Tibial nerve (tissue), 4 donors: ENCODE data around the gene PLCB1.

Experiments used
- CTCF ChIP-seq, 5 experiments: fragments of 200-600 bp in 3 of 5; fragments of 450-650 bp in 2 of 5; sonication (generic) in 3 of 5; IDR thresholded peaks; one replicate each; pipeline ENCODE4 v1.5.1; 2016 to 2019; ENCODE audit warnings: antibody characterized with exemption in 5 of 5, mild to moderate bottlenecking in 3 of 5, moderate library complexity in 2 of 5
- EP300 ChIP-seq, 2 donors: sonication (generic); formaldehyde crosslinking; IDR thresholded peaks; one replicate each; pipeline ENCODE4 v1.6.1; 2017; ENCODE audit warnings: antibody characterized with exemption in 2 of 2, mild to moderate bottlenecking in 1 of 2
- POLR2A ChIP-seq, 2 donors: fragments of 450-650 bp; IDR thresholded peaks; one replicate each; pipeline ENCODE4 v1.6.1; 2017; ENCODE audit warnings: antibody characterized with exemption in 2 of 2, mild to moderate bottlenecking in 2 of 2, moderate library complexity in 2 of 2

GRCh38 chr20:8095648-8096572 is 36.2 kb upstream of the PLCB1 start:
- TF ChIP-seq CTCF (IDR thresholded peaks at IDR 0.05), result no peak
- no peak for TF ChIP-seq POLR2A (IDR thresholded peaks at IDR 0.05)
- no peak for TF ChIP-seq EP300 (IDR thresholded peaks at IDR 0.05)
